ENCODE measurements around the gene CACNA1G.

Gene CACNA1G

GRCh38 chr17:50641357-50641756 lies 80.8 kb downstream of the CACNA1G start:
- H3K4me3 Mint-ChIP-seq: no peak overlapping the region
- no peak for DNase-seq (ENCODE audit: low spot score in 2 of 2)
- H3K4me1 Mint-ChIP-seq: no peaks in the 10 kb centered on the region
- ATAC-seq (replicated peaks; ENCODE audit: extremely low read depth, poor library complexity, severe bottlenecking): no peak
- H3K9me3 Mint-ChIP-seq: no peaks in the 10 kb centered on the region
- H3K36me3 Mint-ChIP-seq (ENCODE audit: insufficient read depth): no peaks in the 10 kb centered on the region
- no peak overlapping the region for H3K27ac Mint-ChIP-seq (ENCODE audit: low read depth)
- peaks cover 46% of the 10 kb centered on the region for H3K27me3 Mint-ChIP-seq

- no peaks in the 10 kb centered on the region for H3K4me1 Mint-ChIP-seq
- ATAC-seq (replicated peaks; ENCODE audit: extremely low read depth, poor library complexity, severe bottlenecking): no peak
- H3K4me3 Mint-ChIP-seq: no peak overlapping the region
- peaks cover 46% of the 10 kb centered on the region for H3K27me3 Mint-ChIP-seq
- no peaks in the 10 kb centered on the region for H3K9me3 Mint-ChIP-seq
- H3K27ac Mint-ChIP-seq (ENCODE audit: low read depth): no peak overlapping the region
- DNase-seq (ENCODE audit: low spot score in 2 of 2): no peak
- H3K36me3 Mint-ChIP-seq (ENCODE audit: insufficient read depth): no peaks in the 10 kb centered on the region
Measured at GRCh38 chr17:50642071-50642721, 81.7 kb downstream of the CACNA1G start.

- no peaks in the 10 kb centered on the region for H3K9me3 Mint-ChIP-seq
- no peak overlapping the region for H3K27ac Mint-ChIP-seq (ENCODE audit: low read depth)
- H3K4me1 Mint-ChIP-seq: no peaks in the 10 kb centered on the region
- H3K36me3 Mint-ChIP-seq (ENCODE audit: insufficient read depth): no peaks in the 10 kb centered on the region
- H3K27me3 Mint-ChIP-seq: peaks cover 46% of the 10 kb centered on the region
- DNase-seq (ENCODE audit: low spot score in 2 of 2): no peak
- no peak for ATAC-seq (replicated peaks; ENCODE audit: extremely low read depth, poor library complexity, severe bottlenecking)
- H3K4me3 Mint-ChIP-seq: no peak overlapping the region
Measured at GRCh38 chr17:50642722-50643656, 82.5 kb downstream of the CACNA1G start.

DNA sequence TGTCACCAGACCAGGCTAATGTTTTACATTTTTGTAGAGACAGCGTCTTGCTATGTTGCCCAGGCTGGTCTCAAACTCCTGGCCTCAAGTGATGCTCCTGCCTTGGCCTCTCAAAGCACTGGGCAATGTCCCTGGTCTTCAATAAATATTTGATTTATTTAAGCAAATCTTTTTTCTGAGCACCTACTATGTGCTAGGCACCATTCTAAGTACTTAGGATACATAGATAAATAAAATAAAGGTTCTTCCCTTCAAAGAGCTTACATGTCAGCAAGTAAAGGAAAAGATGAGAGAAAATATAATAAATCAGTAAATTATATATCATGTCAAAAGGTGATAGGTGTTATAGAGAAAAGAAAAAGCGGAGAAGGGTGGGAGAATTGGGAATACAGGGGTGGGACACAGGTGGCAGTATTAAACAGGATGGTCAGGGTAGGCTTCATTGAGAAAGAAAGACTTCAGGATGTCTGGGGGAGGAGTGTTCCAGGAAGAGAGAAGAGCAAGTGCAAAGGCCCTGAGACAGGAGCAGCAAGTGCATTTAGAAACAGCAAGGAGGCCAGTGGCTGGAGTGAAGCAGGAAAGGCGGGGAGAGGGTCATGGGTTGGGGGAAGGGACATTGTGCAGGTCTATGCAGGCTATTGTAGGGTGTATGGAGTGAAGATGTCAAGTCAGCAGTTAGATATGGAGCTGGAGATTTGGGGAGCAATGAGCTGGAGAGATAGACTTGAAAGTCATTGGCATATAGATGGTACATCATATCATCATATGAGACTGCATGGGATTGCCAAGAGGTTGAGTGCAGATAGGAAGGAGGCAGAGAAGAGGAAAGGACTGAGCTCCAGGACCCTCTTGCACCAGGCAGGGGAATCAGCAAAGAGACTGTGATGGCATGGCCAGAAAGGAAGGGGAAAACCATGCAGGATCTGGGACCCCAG lies 85.5 kb downstream of the CACNA1G start:
- Mint-ChIP-seq H3K27ac (ENCODE audit: low read depth) (no peak overlapping the region), H3K9me3 (no peaks in the 10 kb centered on the region), H3K36me3 (ENCODE audit: insufficient read depth) (no peaks in the 10 kb centered on the region), H3K27me3 (peaks cover 41% of the 10 kb centered on the region), H3K4me1 (no peaks in the 10 kb centered on the region), H3K4me3 (no peak overlapping the region)
- no peak for ATAC-seq (replicated peaks; ENCODE audit: extremely low read depth, poor library complexity, severe bottlenecking)
- no peak for DNase-seq (ENCODE audit: low spot score in 2 of 2)

- no peaks in the 10 kb centered on the region for H3K9me3 Mint-ChIP-seq
- peaks cover 41% of the 10 kb centered on the region for H3K27me3 Mint-ChIP-seq
- H3K36me3 Mint-ChIP-seq (ENCODE audit: insufficient read depth): no peaks in the 10 kb centered on the region
- H3K4me1 Mint-ChIP-seq: no peaks in the 10 kb centered on the region
- no peak for DNase-seq (ENCODE audit: low spot score in 2 of 2)
- no peak overlapping the region for H3K27ac Mint-ChIP-seq (ENCODE audit: low read depth)
- no peak overlapping the region for H3K4me3 Mint-ChIP-seq
- ATAC-seq (replicated peaks; ENCODE audit: extremely low read depth, poor library complexity, severe bottlenecking): no peak
Measured at GRCh38 chr17:50647187-50647586, 86.7 kb downstream of the CACNA1G start.

DNA sequence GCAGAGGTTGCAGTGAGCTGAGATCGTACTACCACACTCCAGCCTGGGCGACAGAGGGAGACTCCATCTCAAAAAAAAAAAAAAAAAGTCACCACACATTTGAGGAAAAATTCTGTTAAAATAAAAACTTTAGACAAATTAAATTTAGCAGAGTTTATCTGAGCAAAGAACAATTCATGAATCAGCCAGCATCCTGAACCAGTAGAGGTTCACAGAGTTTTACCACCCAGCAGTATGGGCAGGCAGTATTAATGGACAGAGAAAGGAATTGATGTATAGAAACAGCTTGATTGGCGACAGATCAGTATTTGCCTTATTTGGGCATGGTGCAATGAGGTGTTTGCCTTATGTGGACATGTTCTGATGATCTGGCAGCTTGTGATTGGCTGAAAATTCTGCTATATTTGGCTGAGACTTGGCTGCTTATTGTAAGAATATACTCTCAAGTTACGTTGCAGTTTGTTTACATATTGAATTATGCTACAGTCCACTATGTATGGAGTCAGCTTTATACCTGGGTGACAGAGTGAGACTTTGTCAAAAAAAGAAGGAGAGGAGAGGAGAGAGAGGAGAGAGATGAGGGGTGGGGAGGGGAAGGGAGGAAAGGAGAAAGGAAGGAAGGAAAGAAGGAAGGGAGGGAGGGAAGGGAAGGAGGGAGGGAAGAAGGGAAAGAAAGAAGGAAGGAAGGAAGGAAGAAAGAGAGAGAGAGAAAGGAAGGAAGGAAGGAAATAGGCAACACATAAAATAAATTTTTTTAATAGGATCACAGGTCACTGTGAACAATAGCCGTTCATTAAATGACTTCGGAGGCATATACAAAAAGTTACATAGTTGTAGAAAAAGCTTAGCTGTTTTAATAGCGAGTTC lies 88.8 kb downstream of the CACNA1G start:
- peaks cover 26% of the 10 kb centered on the region for H3K27me3 Mint-ChIP-seq
- no peak overlapping the region for H3K27ac Mint-ChIP-seq (ENCODE audit: low read depth)
- no peak overlapping the region for H3K4me3 Mint-ChIP-seq
- no peak for ATAC-seq (replicated peaks; ENCODE audit: extremely low read depth, poor library complexity, severe bottlenecking)
- no peaks in the 10 kb centered on the region for H3K9me3 Mint-ChIP-seq
- H3K4me1 Mint-ChIP-seq: no peaks in the 10 kb centered on the region
- H3K36me3 Mint-ChIP-seq (ENCODE audit: insufficient read depth): no peaks in the 10 kb centered on the region
- DNase-seq (ENCODE audit: low spot score in 2 of 2): no peak

DNA sequence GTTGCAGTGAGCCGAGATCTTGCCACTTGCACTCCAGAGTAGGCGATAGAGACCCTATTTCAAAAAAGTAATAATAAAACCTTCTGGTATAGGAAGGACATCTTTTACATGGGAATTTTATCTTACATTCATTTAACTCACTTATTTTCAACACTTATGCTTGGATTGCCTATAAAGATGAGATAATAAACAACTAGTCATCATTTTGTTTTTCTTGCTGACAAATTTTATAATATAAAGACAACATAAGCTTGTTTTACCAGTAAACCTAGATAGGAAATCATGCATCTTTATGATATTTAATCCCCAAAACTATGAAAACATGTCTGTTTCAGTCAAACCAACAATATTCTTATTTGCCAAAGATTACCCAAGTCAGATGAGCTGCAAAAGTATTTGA lies 91.1 kb downstream of the CACNA1G start:
- no peak overlapping the region for H3K27ac Mint-ChIP-seq (ENCODE audit: low read depth)
- no peaks in the 10 kb centered on the region for H3K9me3 Mint-ChIP-seq
- peaks cover 18% of the 10 kb centered on the region for H3K27me3 Mint-ChIP-seq
- no peaks in the 10 kb centered on the region for H3K36me3 Mint-ChIP-seq (ENCODE audit: insufficient read depth)
- ATAC-seq (replicated peaks; ENCODE audit: extremely low read depth, poor library complexity, severe bottlenecking) (no peak), DNase-seq (ENCODE audit: low spot score in 2 of 2) (no peak)
- no peaks in the 10 kb centered on the region for H3K4me1 Mint-ChIP-seq
- H3K4me3 Mint-ChIP-seq: no peak overlapping the region

DNA sequence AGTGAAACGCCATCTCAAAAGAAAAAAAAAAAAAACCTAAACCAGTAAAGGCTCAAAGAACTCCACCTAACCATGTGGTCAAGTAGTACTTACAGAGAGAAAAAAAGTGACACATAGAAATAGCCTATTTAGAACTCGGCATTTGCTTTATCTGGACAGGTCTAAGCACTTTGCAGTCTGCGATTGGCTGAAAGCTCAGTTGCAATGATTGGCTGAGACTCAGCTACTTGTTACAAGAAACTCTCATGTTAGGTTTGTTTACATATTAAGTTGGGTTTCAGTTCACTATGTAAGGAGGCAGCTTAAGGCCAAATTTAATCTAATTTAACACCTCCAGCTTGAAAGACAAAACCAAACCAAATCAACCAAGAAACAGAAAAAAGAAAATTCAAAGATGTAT lies 93.2 kb downstream of the CACNA1G start:
- H3K9me3 Mint-ChIP-seq: no peaks in the 10 kb centered on the region
- DNase-seq (ENCODE audit: low spot score in 2 of 2) (no peak), ATAC-seq (replicated peaks; ENCODE audit: extremely low read depth, poor library complexity, severe bottlenecking) (no peak)
- H3K36me3 Mint-ChIP-seq (ENCODE audit: insufficient read depth): no peaks in the 10 kb centered on the region
- peaks cover 14% of the 10 kb centered on the region for H3K27me3 Mint-ChIP-seq
- no peak overlapping the region for H3K4me3 Mint-ChIP-seq
- H3K4me1 Mint-ChIP-seq: no peaks in the 10 kb centered on the region
- H3K27ac Mint-ChIP-seq (ENCODE audit: low read depth): no peak overlapping the region

DNA sequence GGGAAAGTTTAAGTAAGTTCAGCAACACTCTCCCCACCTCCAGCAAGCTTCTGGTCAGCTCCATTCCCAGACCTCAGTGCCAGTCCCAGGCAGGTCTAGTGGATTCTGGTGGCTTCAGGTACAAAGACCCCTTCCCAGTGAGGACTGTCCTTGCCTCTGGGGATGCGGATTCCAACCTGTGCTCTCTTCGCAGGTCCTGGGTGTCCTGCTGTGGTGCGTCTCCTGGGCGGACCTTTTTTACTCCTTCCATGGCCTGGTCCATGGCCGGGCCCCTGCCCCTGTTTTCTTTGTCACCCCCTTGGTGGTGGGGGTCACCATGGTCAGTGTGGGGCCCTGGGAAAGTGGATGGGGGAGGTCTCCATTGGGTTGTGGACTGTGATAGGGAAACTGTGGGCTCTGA lies 96.0 kb downstream of the CACNA1G start:
- Mint-ChIP-seq H3K27ac (ENCODE audit: low read depth) (no peak overlapping the region), H3K9me3 (no peaks in the 10 kb centered on the region), H3K4me3 (no peak overlapping the region), H3K4me1 (peaks cover 6% of the 10 kb centered on the region), H3K27me3 (peaks cover 25% of the 10 kb centered on the region), H3K36me3 (ENCODE audit: insufficient read depth) (no peaks in the 10 kb centered on the region)
- no peak for DNase-seq (ENCODE audit: low spot score in 2 of 2)
- no peak for ATAC-seq (replicated peaks; ENCODE audit: extremely low read depth, poor library complexity, severe bottlenecking)

GRCh38 chr17:50657054-50657453 lies 96.5 kb downstream of the CACNA1G start:
- no peaks in the 10 kb centered on the region for H3K36me3 Mint-ChIP-seq (ENCODE audit: insufficient read depth)
- H3K4me1 Mint-ChIP-seq: peaks cover 12% of the 10 kb centered on the region
- H3K4me3 Mint-ChIP-seq: no peak overlapping the region
- peaks cover 31% of the 10 kb centered on the region for H3K27me3 Mint-ChIP-seq
- no peak for ATAC-seq (replicated peaks; ENCODE audit: extremely low read depth, poor library complexity, severe bottlenecking)
- DNase-seq (ENCODE audit: low spot score in 2 of 2): no peak
- no peaks in the 10 kb centered on the region for H3K9me3 Mint-ChIP-seq
- H3K27ac Mint-ChIP-seq (ENCODE audit: low read depth): no peak overlapping the region

GRCh38 chr17:50657627-50658026 lies 97.1 kb downstream of the CACNA1G start:
- Mint-ChIP-seq H3K27ac (ENCODE audit: low read depth) (no peak overlapping the region), H3K4me1 (peaks cover 12% of the 10 kb centered on the region), H3K36me3 (ENCODE audit: insufficient read depth) (no peaks in the 10 kb centered on the region), H3K9me3 (no peaks in the 10 kb centered on the region), H3K27me3 (peaks cover 35% of the 10 kb centered on the region), H3K4me3 (no peak overlapping the region)
- DNase-seq (ENCODE audit: low spot score in 2 of 2) (no peak), ATAC-seq (replicated peaks; ENCODE audit: extremely low read depth, poor library complexity, severe bottlenecking) (no peak)

DNA sequence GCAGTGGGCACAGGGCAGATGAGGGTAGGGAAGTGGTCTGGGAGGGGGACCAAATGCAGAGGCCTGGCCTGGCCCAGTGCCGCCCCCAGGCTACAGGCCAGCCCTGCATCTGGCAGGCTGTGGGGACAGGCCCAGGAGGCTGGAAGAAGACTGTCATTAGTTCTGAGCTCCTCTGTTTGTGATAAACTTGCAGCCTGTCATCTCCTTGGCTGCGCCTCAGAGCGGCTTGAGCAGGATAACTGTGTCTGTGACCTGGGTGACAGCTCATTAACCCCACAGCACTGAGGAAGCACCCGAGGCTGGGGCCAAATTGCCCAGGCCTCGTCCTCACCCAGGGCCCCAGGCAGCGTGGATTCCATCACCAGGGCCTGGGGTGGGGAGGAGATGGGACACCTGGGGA lies 98.1 kb downstream of the CACNA1G start:
- Mint-ChIP-seq H3K9me3 (no peaks in the 10 kb centered on the region), H3K4me1 (peaks cover 12% of the 10 kb centered on the region), H3K27ac (ENCODE audit: low read depth) (no peak overlapping the region), H3K4me3 (no peak overlapping the region), H3K36me3 (ENCODE audit: insufficient read depth) (no peaks in the 10 kb centered on the region), H3K27me3 (peaks cover 35% of the 10 kb centered on the region)
- no peak for ATAC-seq (replicated peaks; ENCODE audit: extremely low read depth, poor library complexity, severe bottlenecking)
- no peak for DNase-seq (ENCODE audit: low spot score in 2 of 2)

Data from central memory CD8-positive, alpha-beta T cell (primary cell).